ENCODE results near the gene SLC41A1. TPM values are rescaled to one million over a fixed set of nuclear protein-coding genes. Genes with fewer than 3 reads are reported as not detected.

The SLC41A1 gene
- total RNA-seq, 1 donor from 2014 or later, result 28.8 TPM

GRCh38 chr1:205837382-205837970 lies 24.5 kb upstream of the SLC41A1 start:
- intact Hi-C loops (cut with DNase I), result no loop called here
- no peaks in the 10 kb centered on the region for H3K27me3 ChIP-seq
- TF ChIP-seq CTCF (IDR thresholded peaks at IDR 0.05), result no peak
- DNase-seq (ENCODE audit: low spot score in 2 of 2), result no peak
- no peak overlapping the region for H3K4me3 ChIP-seq
- no peaks in the 10 kb centered on the region for H3K36me3 ChIP-seq
- H3K4me1 ChIP-seq, result no peaks in the 10 kb centered on the region
- H3K9me3 ChIP-seq, result no peaks in the 10 kb centered on the region
- no peak overlapping the region for H3K27ac ChIP-seq

- Histone ChIP-seq H3K27me3 (no peaks in the 10 kb centered on the region), H3K36me3 (no peaks in the 10 kb centered on the region), H3K4me3 (no peak overlapping the region), H3K9me3 (no peaks in the 10 kb centered on the region), H3K27ac (no peak overlapping the region), H3K4me1 (no peaks in the 10 kb centered on the region)
- TF ChIP-seq CTCF (IDR thresholded peaks at IDR 0.05), result no peak
- DNase-seq (ENCODE audit: low spot score in 2 of 2), result no peak
- intact Hi-C loops (cut with DNase I), result no loop called here
Measured at GRCh38 chr1:205834751-205835150, 21.8 kb upstream of the SLC41A1 start.

GRCh38 chr1:205832326-205832751 lies 19.3 kb upstream of the SLC41A1 start:
- no peaks in the 10 kb centered on the region for H3K36me3 ChIP-seq
- H3K27ac ChIP-seq, result no peak overlapping the region
- no peak for DNase-seq (ENCODE audit: low spot score in 2 of 2)
- intact Hi-C loops (cut with DNase I), result no loop called here
- H3K27me3 ChIP-seq, result no peaks in the 10 kb centered on the region
- no peak for TF ChIP-seq CTCF (IDR thresholded peaks at IDR 0.05)
- H3K9me3 ChIP-seq, result no peaks in the 10 kb centered on the region
- H3K4me1 ChIP-seq, result no peaks in the 10 kb centered on the region
- H3K4me3 ChIP-seq, result no peak overlapping the region

GRCh38 chr1:205827623-205828022 lies 14.6 kb upstream of the SLC41A1 start:
- H3K27me3 ChIP-seq, result no peaks in the 10 kb centered on the region
- intact Hi-C loops (cut with DNase I), result no loop called here
- no peaks in the 10 kb centered on the region for H3K9me3 ChIP-seq
- H3K4me3 ChIP-seq, result no peak overlapping the region
- no peaks in the 10 kb centered on the region for H3K4me1 ChIP-seq
- no peak for DNase-seq (ENCODE audit: low spot score in 2 of 2)
- no peak overlapping the region for H3K27ac ChIP-seq
- TF ChIP-seq CTCF (IDR thresholded peaks at IDR 0.05), result no peak
- no peaks in the 10 kb centered on the region for H3K36me3 ChIP-seq

GRCh38 chr1:205826995-205827394 lies 14.0 kb upstream of the SLC41A1 start:
- Histone ChIP-seq H3K4me1 (no peaks in the 10 kb centered on the region), H3K4me3 (no peak overlapping the region), H3K9me3 (no peaks in the 10 kb centered on the region), H3K36me3 (no peaks in the 10 kb centered on the region), H3K27ac (no peak overlapping the region), H3K27me3 (no peaks in the 10 kb centered on the region)
- intact Hi-C loops (cut with DNase I), result no loop called here
- DNase-seq (ENCODE audit: low spot score in 2 of 2), result no peak
- no peak for TF ChIP-seq CTCF (IDR thresholded peaks at IDR 0.05)

Data from ascending aorta (tissue), 2 donors.